ENCODE measurements around the gene PNMA6E. TPM values are rescaled to one million over a fixed set of nuclear protein-coding genes. Genes with fewer than 3 reads are reported as not detected.

The PNMA6E gene
- total and polyA plus RNA-seq, 11 donors, result not detected

- no peak for TF ChIP-seq CTCF (IDR thresholded peaks at IDR 0.05)
- no peak for TF ChIP-seq POLR2A (IDR thresholded peaks at IDR 0.05)
- Histone ChIP-seq H3K36me3 (no peaks in the 10 kb centered on the region), H3K4me1 (no peaks in the 10 kb centered on the region), H3K4me3 (no peak overlapping the region), H3K27me3 (peaks cover 0 to 22% (median 0%) of the 10 kb centered on the region in 9 donors), H3K9me3 (peaks cover 0 to 8% (median 0%) of the 10 kb centered on the region in 12 donors), H3K27ac (no peak overlapping the region)
- DNase-seq, result no peak
- ATAC-seq, result no peak
- intact Hi-C loops (cut with DNase I), result no loop called here
- 53 to 67% (median 63%) methylated on average over 3 to 5 of the region's 5 CpGs for WGBS, 4 donors
Measured at GRCh38 chrX:153375571-153375970, 25.6 kb downstream of the PNMA6E start.

- TF ChIP-seq CTCF (IDR thresholded peaks at IDR 0.05) (no peak), POLR2A (IDR thresholded peaks at IDR 0.05) (no peak)
- Histone ChIP-seq H3K4me3 (no peak overlapping the region), H3K4me1 (no peaks in the 10 kb centered on the region), H3K27me3 (peaks cover 0 to 28% (median 0%) of the 10 kb centered on the region in 9 donors), H3K9me3 (peaks cover 0 to 8% (median 0%) of the 10 kb centered on the region in 12 donors), H3K36me3 (no peaks in the 10 kb centered on the region), H3K27ac (no peak overlapping the region)
- no peak for ATAC-seq
- intact Hi-C loops (cut with DNase I), result no loop called here
- DNase-seq, result no peak
- 62 to 75% (median 65%) methylated on average over 7 of the region's 7 CpGs for WGBS, 4 donors
Measured at GRCh38 chrX:153374426-153374825, 26.7 kb downstream of the PNMA6E start.

GRCh38 chrX:153372949-153373348 is 28.2 kb downstream of the PNMA6E start:
- no peak overlapping the region for H3K4me3 ChIP-seq
- H3K36me3 ChIP-seq, result no peaks in the 10 kb centered on the region
- DNase-seq (no peak), ATAC-seq (no peak)
- intact Hi-C loops (cut with DNase I), result no loop called here
- TF ChIP-seq CTCF (IDR thresholded peaks at IDR 0.05) (no peak), POLR2A (IDR thresholded peaks at IDR 0.05) (no peak)
- no peak overlapping the region for H3K27ac ChIP-seq
- no peaks in the 10 kb centered on the region for H3K9me3 ChIP-seq
- H3K4me1 ChIP-seq, result no peaks in the 10 kb centered on the region
- peaks cover 0 to 32% (median 0%) of the 10 kb centered on the region in 9 donors for H3K27me3 ChIP-seq

GRCh38 chrX:153371256-153371655 is 29.9 kb downstream of the PNMA6E start:
- Histone ChIP-seq H3K4me3 (no peak overlapping the region), H3K4me1 (no peaks in the 10 kb centered on the region), H3K27me3 (peaks cover 0 to 31% (median 0%) of the 10 kb centered on the region in 9 donors), H3K36me3 (no peaks in the 10 kb centered on the region), H3K9me3 (no peaks in the 10 kb centered on the region), H3K27ac (no peak overlapping the region)
- TF ChIP-seq CTCF (IDR thresholded peaks at IDR 0.05), result no peak
- TF ChIP-seq POLR2A (IDR thresholded peaks at IDR 0.05), result no peak
- 41 to 65% (median 50%) methylated on average over 3 of the region's 3 CpGs for WGBS, 4 donors
- ATAC-seq, result no peak
- no peak for DNase-seq
- intact Hi-C loops (cut with DNase I), result no loop called here
